Prostate gland (tissue), 2 donors: Measurements from ENCODE around the gene MOB3A.

Experiments used
- POLR2A ChIP-seq: fragments of 450-650 bp; IDR thresholded peaks from one replicate; pipeline ENCODE4 v1.6.1; 2016; ENCODE audit warnings: antibody characterized with exemption, mild to moderate bottlenecking
- TF ChIP-seq, protein P1 (sequence below), 4 experiments: fragments of 200-600 bp in 2 of 4; fragments of 450-650 bp in 2 of 4; sonication (generic) in 2 of 4; IDR thresholded peaks; 1 replicate in 3 of 4; 2 replicates in 1 of 4; pipeline ENCODE4 v1.5.1; 2016 to 2019; ENCODE audit warnings: antibody characterized with exemption in 4 of 4, mild to moderate bottlenecking in 2 of 4, moderate library complexity in 2 of 4

DNA sequence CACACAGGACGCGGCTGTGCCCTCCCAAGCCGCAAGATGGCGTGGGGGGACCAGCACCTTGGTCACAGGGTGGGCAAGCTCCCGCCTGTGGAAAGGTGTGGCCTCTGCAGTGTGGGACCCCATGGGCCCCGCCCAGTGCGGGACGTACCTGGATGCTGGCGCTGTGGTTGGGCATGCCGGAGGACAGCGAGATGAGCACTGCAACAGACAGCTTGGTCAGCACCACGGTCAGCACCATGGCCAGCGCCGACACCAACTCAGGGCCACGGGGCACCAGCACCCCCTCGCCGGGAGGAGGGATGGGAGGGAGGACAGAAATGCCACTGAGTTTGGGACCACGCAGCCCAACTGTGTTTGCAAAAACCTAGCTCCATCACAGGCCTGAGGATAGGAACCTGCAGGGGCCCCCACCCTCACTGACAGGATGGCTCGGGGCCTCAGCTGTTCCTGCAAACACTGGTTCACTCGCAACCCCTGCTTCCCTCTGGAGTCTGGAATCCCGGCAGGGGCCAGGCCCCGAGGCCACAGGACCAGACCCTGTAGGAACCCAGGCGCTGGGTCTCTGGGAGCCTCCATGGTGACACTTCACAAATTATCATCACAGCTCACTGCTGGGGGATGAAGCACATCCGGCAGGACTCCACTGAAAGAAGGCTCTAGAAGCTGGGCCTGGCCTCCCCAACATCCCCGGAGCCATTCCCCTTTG, 27.7 kb upstream of the MOB3A start:
- no peak for TF ChIP-seq POLR2A
- TF ChIP-seq, protein P1, sequence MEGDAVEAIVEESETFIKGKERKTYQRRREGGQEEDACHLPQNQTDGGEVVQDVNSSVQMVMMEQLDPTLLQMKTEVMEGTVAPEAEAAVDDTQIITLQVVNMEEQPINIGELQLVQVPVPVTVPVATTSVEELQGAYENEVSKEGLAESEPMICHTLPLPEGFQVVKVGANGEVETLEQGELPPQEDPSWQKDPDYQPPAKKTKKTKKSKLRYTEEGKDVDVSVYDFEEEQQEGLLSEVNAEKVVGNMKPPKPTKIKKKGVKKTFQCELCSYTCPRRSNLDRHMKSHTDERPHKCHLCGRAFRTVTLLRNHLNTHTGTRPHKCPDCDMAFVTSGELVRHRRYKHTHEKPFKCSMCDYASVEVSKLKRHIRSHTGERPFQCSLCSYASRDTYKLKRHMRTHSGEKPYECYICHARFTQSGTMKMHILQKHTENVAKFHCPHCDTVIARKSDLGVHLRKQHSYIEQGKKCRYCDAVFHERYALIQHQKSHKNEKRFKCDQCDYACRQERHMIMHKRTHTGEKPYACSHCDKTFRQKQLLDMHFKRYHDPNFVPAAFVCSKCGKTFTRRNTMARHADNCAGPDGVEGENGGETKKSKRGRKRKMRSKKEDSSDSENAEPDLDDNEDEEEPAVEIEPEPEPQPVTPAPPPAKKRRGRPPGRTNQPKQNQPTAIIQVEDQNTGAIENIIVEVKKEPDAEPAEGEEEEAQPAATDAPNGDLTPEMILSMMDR (IDR thresholded peaks at IDR 0.05), result no peak
